ENCODE results near the gene NR6A1.

GRCh38 chr9:124673063-124673462 lies 98.0 kb downstream of the NR6A1 start:
- TF ChIP-seq POLR2AphosphoS5 (IDR thresholded peaks at IDR 0.05; ENCODE audit: borderline replicate concordance, low read depth, low read length) (no peak), FOXP2 (optimal IDR thresholded peaks at IDR 0.05; ENCODE audit: control extremely low read depth, extremely low read length, insufficient read depth) (no peak)
